PC-9 (cell line): ENCODE results near the gene ATP2C1.

ENCODE experiments used
- EZH2 ChIP-seq: fragments of 200-600 bp; sonication (generic); IDR thresholded peaks from 2 replicates; pipeline ENCODE4 v1.8.0; 2017; ENCODE audit warnings: antibody characterized with exemption, low read depth
- TF ChIP-seq, protein P1 (sequence below): fragments of 200-600 bp; sonication (generic); conservative IDR thresholded peaks from 2 replicates; pipeline ENCODE4 v1.6.1; 2017; ENCODE audit warnings: mixed run types, antibody characterized with exemption, mild to moderate bottlenecking, moderate library complexity

DNA sequence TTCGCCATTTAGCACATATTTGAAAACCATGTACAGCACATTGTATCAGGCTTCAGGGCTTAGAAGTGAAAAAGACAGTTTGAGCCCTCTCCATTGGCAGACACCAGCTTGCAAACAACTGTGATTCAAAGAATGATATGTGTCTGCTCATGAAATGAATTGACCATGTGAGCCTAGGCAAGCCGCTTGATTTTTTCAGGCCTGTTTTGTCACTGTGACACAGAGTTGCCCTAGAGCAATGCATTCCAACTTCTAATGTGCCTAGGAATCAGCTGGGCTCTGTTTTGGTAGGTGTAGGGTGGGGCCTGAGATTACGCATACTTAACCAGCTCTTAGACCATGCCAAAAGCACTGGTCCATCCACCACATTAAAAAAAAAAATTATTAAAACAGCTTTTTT, 53.0 kb downstream of the ATP2C1 start:
- no peak for TF ChIP-seq EZH2
- TF ChIP-seq, protein P1, sequence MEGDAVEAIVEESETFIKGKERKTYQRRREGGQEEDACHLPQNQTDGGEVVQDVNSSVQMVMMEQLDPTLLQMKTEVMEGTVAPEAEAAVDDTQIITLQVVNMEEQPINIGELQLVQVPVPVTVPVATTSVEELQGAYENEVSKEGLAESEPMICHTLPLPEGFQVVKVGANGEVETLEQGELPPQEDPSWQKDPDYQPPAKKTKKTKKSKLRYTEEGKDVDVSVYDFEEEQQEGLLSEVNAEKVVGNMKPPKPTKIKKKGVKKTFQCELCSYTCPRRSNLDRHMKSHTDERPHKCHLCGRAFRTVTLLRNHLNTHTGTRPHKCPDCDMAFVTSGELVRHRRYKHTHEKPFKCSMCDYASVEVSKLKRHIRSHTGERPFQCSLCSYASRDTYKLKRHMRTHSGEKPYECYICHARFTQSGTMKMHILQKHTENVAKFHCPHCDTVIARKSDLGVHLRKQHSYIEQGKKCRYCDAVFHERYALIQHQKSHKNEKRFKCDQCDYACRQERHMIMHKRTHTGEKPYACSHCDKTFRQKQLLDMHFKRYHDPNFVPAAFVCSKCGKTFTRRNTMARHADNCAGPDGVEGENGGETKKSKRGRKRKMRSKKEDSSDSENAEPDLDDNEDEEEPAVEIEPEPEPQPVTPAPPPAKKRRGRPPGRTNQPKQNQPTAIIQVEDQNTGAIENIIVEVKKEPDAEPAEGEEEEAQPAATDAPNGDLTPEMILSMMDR: no peak
